GM18526 (cell line): ENCODE measurements around the gene MEFV.

Experiments used
- POLR2A ChIP-seq: IDR thresholded peaks from 3 replicates; pipeline ENCODE4 v1.6.1; 2011; ENCODE audit not compliant: insufficient read length; ENCODE audit errors: extremely low read depth

Gene MEFV

GRCh38 chr16:3198334-3199072 lies 57.9 kb downstream of the MEFV start:
- TF ChIP-seq POLR2A, result no peak

- no peak for TF ChIP-seq POLR2A
These were observed 60.5 kb downstream of the MEFV start for GRCh38 chr16:3195975-3196374.

GRCh38 chr16:3194792-3195191 lies 61.6 kb downstream of the MEFV start:
- no peak for TF ChIP-seq POLR2A

GRCh38 chr16:3193221-3194212 lies 62.9 kb downstream of the MEFV start:
- no peak for TF ChIP-seq POLR2A

- no peak for TF ChIP-seq POLR2A
These were observed 63.9 kb downstream of the MEFV start for GRCh38 chr16:3192476-3193019.
